ENCODE results near the gene RSRC1.

- no peak for TF ChIP-seq CTCF (IDR thresholded peaks at IDR 0.05)
- no peak for TF ChIP-seq POLR2A (IDR thresholded peaks at IDR 0.05)
Measured at GRCh38 chr3:158491968-158492367, 382.1 kb downstream of the RSRC1 start.
